Measurements from ENCODE around the gene RING1.

RING1 gene

GRCh38 chr6:33195304-33196165 is 12.8 kb upstream of the RING1 start:
- FAIRE-seq, result no peak
- TF ChIP-seq POLR2A (IDR thresholded peaks at IDR 0.05; ENCODE audit: low read depth, low read length) (no peak), POLR2AphosphoS5 (IDR thresholded peaks at IDR 0.05; ENCODE audit: low read depth, low read length) (no peak), TAF1 (IDR thresholded peaks at IDR 0.05; ENCODE audit: borderline replicate concordance, low read depth, low read length) (no peak)
- DNase-seq (ENCODE audit: insufficient read length), result no peak

- FAIRE-seq (no peak), DNase-seq (ENCODE audit: insufficient read length) (no peak)
- TF ChIP-seq TAF1 (IDR thresholded peaks at IDR 0.05; ENCODE audit: borderline replicate concordance, low read depth, low read length) (no peak), POLR2A (IDR thresholded peaks at IDR 0.05; ENCODE audit: low read depth, low read length) (no peak), POLR2AphosphoS5 (IDR thresholded peaks at IDR 0.05; ENCODE audit: low read depth, low read length) (no peak)
Observed at GRCh38 chr6:33197431-33198048, 10.8 kb upstream of the RING1 start.

- FAIRE-seq, result no peak
- DNase-seq (ENCODE audit: insufficient read length), result no peak
- TF ChIP-seq TAF1 (IDR thresholded peaks at IDR 0.05; ENCODE audit: borderline replicate concordance, low read depth, low read length), result no peak
Observed at GRCh38 chr6:33198159-33198852, 10.0 kb upstream of the RING1 start.

GRCh38 chr6:33198853-33199436 is 9.4 kb upstream of the RING1 start:
- TF ChIP-seq POLR2A (IDR thresholded peaks at IDR 0.05; ENCODE audit: low read depth, low read length) (no peak), TAF1 (IDR thresholded peaks at IDR 0.05; ENCODE audit: borderline replicate concordance, low read depth, low read length) (no peak), POLR2AphosphoS5 (IDR thresholded peaks at IDR 0.05; ENCODE audit: low read depth, low read length) (no peak)
- DNase-seq (ENCODE audit: insufficient read length), result no peak
- no peak for FAIRE-seq

- FAIRE-seq, result peak; percentile 48
Observed at GRCh38 chr6:33199687-33200218, 8.5 kb upstream of the RING1 start.

GRCh38 chr6:33200219-33201146 is 7.8 kb upstream of the RING1 start, which contains the start of the genes RXRB and SLC39A7:
TSS of gene RXRB (minus strand) at chr6:33200665. CDS start at chr6:33200476, 189 bp downstream.
TSS of gene SLC39A7 (plus strand) at chr6:33200867. CDS start at chr6:33201246, 379 bp downstream.
- peak; percentile 95 for DNase-seq (ENCODE audit: insufficient read length)
- TF ChIP-seq TAF1 (IDR thresholded peaks at IDR 0.05; ENCODE audit: borderline replicate concordance, low read depth, low read length) (peak; percentile 78), POLR2AphosphoS5 (IDR thresholded peaks at IDR 0.05; ENCODE audit: low read depth, low read length) (peak; percentile 92), POLR2A (IDR thresholded peaks at IDR 0.05; ENCODE audit: low read depth, low read length) (peak; percentile 93)
- FAIRE-seq, result peak; percentile 88

More at GRCh38 chr6:33199687-33200218, 8.5 kb upstream of the RING1 start:
- TF ChIP-seq POLR2AphosphoS5 (IDR thresholded peaks at IDR 0.05; ENCODE audit: low read depth, low read length) (no peak), TAF1 (IDR thresholded peaks at IDR 0.05; ENCODE audit: borderline replicate concordance, low read depth, low read length) (no peak)
- peak; percentile 80 for DNase-seq (ENCODE audit: insufficient read length)

- DNase-seq (ENCODE audit: insufficient read length), result no peak
- no peak for TF ChIP-seq POLR2A (IDR thresholded peaks at IDR 0.05; ENCODE audit: low read depth, low read length)
- FAIRE-seq, result no peak
Observed at GRCh38 chr6:33201147-33201545, 7.2 kb upstream of the RING1 start.

GRCh38 chr6:33201935-33202334 is 6.4 kb upstream of the RING1 start:
- DNase-seq (ENCODE audit: insufficient read length), result no peak
- TF ChIP-seq POLR2A (IDR thresholded peaks at IDR 0.05; ENCODE audit: low read depth, low read length) (no peak), TAF1 (IDR thresholded peaks at IDR 0.05; ENCODE audit: borderline replicate concordance, low read depth, low read length) (no peak), POLR2AphosphoS5 (IDR thresholded peaks at IDR 0.05; ENCODE audit: low read depth, low read length) (no peak)
- no peak for FAIRE-seq

- FAIRE-seq, result no peak
- TF ChIP-seq TAF1 (IDR thresholded peaks at IDR 0.05; ENCODE audit: borderline replicate concordance, low read depth, low read length) (no peak), POLR2AphosphoS5 (IDR thresholded peaks at IDR 0.05; ENCODE audit: low read depth, low read length) (no peak), POLR2A (IDR thresholded peaks at IDR 0.05; ENCODE audit: low read depth, low read length) (no peak)
- no peak for DNase-seq (ENCODE audit: insufficient read length)
Observed at GRCh38 chr6:33202799-33203198, 5.5 kb upstream of the RING1 start.

- TF ChIP-seq POLR2A (IDR thresholded peaks at IDR 0.05; ENCODE audit: low read depth, low read length), result no peak
- TF ChIP-seq TAF1 (IDR thresholded peaks at IDR 0.05; ENCODE audit: borderline replicate concordance, low read depth, low read length), result no peak
- no peak for TF ChIP-seq POLR2AphosphoS5 (IDR thresholded peaks at IDR 0.05; ENCODE audit: low read depth, low read length)
- DNase-seq (ENCODE audit: insufficient read length) (no peak), FAIRE-seq (no peak)
Observed at GRCh38 chr6:33203443-33204164, 4.7 kb upstream of the RING1 start.
